ENCODE results near the gene KIFC3.

GRCh38 chr16:57723170-57723569 is 79.1 kb downstream of the KIFC3 start:
- TF ChIP-seq, protein P1, sequence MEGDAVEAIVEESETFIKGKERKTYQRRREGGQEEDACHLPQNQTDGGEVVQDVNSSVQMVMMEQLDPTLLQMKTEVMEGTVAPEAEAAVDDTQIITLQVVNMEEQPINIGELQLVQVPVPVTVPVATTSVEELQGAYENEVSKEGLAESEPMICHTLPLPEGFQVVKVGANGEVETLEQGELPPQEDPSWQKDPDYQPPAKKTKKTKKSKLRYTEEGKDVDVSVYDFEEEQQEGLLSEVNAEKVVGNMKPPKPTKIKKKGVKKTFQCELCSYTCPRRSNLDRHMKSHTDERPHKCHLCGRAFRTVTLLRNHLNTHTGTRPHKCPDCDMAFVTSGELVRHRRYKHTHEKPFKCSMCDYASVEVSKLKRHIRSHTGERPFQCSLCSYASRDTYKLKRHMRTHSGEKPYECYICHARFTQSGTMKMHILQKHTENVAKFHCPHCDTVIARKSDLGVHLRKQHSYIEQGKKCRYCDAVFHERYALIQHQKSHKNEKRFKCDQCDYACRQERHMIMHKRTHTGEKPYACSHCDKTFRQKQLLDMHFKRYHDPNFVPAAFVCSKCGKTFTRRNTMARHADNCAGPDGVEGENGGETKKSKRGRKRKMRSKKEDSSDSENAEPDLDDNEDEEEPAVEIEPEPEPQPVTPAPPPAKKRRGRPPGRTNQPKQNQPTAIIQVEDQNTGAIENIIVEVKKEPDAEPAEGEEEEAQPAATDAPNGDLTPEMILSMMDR (IDR thresholded peaks at IDR 0.05; ENCODE audit: low read depth, low read length) = peak; percentile 12
- TF ChIP-seq POLR2A (IDR thresholded peaks at IDR 0.05; ENCODE audit: extremely low read depth, insufficient read length) = no peak
- TF ChIP-seq MYC (IDR thresholded peaks at IDR 0.05; ENCODE audit: low read depth, low read length) = no peak
